GM18867 (cell line): ENCODE results near the gene ANKS1B.
A peak's percentile ranks its signal among the peaks of the same experiment; 100 is the strongest.

ENCODE experiments used
- ATAC-seq: cut with Tn5 transposase; IDR thresholded peaks from one replicate; pipeline ENCODE4 v1.9.1; 2021; ENCODE audit warnings: mild to moderate bottlenecking, moderate library complexity; ENCODE audit not compliant: unreplicated experiment

Gene ANKS1B

DNA sequence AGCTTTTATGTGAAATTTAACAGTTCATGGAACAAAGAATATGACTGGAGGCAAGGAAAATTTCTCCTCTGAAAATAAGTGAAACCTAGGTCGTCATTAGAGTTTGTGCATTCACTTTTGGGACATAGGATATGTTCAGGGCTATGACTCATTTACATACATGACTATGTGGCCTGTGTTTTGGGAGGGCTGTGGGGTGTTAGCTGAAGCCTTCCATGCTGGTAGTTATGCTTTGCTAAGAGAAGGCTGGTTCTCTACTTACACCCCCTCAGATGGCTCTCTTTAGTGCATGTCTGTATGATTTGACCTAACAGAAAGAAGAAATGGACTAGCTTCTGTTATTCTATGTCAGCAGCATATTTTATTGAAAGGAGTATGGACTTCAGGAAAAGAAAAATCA, 753.7 kb downstream of the ANKS1B start:
- no peak for ATAC-seq

DNA sequence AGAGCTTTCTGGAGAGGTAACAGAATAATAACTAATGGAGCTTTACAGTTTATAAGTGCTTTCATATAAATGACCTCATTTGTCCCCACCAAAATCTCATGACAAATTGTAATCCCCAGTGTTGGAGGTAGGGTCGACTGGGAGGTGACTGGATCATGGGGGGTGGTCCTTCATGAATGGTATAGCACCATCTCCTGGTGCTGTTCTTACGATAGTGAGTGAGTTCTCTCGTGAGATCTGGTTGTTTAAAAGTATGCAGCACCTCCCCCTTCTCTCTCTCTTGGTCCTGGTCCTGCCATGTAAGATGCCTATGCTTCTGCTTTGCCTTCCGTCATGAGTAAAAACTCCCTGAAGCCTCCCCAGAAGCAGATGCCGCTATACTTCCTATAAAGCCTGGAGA, 760.5 kb downstream of the ANKS1B start:
- ATAC-seq: no peak

DNA sequence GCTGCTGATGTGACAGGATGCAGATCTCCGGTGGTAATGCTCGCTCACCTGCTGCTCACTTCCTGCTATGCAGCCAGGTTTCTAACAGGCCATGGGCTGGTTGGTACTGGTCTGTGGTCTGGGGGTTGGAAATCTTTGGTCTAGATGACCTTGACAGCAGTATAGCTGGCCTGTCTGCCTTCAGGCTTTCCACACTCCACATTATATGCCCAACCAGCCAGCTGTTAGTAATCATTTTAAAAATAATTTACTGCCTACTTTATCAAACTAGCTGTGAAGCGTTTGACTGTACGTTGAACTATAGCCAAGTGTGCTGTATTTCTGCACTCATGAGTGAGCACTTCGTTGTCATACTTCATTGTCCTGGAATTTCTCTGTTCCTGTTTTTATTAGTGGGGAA, 761.2 kb downstream of the ANKS1B start:
- ATAC-seq: no peak

DNA sequence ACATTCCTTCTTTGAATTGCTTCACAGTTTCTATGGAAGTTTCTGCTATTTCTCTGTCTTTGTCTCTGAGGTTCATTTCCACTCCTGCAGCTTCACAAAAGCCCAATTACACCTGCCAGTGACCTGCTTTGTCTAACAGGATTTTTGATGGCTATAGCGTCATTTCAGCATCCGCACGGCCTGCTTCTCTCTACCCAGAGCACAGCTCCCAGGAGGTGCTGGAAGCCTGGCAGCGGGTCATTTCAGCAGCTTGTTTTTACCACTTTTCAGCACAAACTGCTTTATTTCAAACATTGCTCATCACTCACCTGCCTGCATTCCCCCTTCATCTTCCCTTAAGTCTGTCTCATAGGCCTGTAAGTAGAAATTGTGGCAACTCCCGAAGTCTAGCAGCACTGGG, 771.7 kb downstream of the ANKS1B start:
- ATAC-seq: no peak

DNA sequence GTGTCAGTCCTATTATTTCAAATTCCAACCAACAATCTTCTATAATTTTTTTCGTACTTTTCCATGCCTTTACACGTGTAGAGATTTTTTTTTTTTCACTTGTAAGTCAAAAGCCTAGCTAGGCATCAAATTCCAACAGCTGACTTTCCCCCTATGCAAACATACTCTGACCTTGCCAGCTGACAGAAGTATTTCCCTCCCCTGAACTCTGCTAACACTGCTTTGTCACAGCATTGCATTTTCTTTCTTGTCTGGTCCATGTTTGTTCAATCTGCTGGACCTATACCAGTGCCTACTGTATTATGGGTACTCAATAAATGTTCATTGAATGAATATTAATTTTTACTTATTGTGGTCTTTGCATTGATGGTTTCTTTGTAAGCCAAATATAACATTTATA, 772.5 kb downstream of the ANKS1B start:
- ATAC-seq: no peak

DNA sequence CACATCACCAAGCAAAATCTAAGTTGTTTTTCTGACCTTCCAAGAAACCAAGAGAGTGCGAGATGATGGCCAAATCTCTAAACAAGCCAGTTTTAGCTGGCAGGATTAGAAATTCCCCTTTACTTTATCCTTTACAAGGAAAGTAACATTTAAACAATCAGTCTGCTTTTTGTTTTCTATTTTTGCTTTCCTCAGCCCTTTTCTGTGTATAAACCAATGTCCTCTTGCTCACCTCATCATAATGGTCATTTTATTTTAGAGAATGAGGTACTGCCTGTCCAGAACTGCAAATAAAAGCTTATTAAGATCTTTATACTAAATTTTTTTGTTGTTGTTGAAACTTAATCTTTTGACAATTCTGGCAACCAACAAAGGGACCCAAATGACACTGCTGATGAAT, 779.6 kb downstream of the ANKS1B start:
- no peak for ATAC-seq

DNA sequence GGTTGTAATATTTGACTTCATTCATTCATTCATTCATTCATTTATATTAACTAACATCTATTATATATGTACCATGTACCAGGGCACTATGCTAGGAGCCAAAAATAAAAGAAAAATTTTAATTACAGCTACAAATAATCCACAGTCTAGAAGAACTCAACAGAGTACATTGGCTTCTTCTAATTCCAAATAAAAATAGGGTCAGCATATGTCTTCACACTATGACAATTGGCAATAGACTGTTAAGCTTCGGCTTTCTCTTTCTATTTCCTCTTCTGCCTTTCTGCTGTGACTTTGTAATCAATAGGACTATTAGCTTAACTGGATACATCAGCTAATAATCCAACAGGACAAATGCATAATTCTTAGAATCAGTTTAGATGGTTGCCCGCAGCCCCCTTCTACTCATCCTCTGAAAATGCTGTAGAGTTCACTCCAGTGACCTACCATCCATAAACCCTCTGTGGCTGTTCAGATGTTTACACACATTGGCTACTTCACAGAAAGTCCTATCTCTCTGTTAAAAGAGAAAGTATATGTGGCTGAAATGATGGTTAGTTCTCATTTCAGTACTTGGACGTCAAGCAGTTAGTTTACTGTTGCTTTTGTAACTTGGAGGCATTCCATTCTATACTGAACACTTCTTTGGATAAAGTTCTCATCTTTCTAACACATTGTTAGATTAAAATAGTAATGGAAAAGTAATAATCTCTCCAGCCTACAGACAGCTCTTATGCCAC, 782.7 kb downstream of the ANKS1B start:
- peak; percentile 54 for ATAC-seq

DNA sequence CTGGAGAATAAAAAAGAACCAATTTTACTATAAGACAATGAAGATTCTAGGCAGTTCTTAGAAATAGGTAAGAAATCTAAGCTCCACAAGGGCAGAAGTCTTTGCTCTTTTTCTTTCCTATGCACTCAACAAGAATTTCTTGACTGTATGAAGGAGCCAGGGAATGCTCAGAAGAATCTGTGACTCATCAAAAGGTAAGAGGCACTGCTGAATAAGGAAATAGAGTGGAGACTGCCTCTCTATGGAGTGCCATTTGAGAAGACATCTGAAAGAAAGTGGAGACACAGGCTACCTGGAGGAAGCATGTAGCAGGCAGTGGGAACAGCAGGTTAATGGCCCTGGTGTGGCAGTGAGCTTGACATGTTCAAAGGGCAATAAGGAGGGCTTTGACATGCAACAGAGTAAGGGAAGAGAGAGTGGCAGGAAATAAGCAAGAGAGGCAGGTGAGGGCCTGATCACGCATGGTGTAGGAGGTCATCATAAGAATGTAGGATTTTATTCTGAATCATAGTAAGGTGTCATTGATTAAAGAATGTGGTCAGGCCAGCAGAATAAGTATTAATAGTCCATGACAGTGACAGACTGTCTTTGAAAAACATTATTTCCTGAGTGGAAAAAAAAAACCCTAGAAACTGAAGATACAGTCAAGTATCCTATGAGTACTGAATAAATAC, 783.9 kb downstream of the ANKS1B start:
- no peak for ATAC-seq

DNA sequence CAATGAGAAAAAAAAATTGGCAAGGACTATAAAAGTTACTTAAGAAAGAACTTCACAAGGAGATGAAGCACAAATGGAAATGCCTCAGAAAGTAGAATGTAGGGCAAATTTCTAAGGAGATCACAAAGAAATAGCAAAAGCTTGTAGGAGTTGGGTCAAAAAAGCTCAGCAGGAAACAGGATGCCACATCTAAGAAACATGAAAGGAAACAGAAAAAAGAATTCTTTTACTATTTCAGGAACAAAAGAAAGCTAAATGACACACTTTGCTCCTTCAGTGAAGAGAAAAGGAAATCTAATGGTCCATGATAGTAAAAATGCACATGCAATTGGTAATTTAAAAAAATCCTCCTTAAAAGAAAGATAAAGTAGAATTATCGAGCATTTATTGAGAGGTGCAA, 789.3 kb downstream of the ANKS1B start:
- ATAC-seq: no peak

DNA sequence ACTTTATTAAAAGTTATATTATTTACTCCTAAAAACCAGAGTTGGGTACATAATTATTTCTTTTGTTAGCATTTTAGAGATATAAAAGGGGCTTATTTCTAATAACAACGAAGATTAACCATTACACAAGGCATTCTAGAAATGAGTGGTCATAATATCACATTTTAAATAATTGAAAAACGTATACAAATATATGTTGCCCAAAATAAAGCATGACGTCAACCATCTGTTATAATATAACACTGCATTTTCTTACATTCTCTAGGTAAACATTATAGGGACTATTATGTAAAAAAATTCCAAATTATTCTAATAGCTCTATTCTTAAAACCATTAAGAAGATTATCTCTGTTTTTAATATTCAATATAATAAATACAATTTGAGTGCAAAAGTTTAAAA, 792.2 kb downstream of the ANKS1B start:
- no peak for ATAC-seq

DNA sequence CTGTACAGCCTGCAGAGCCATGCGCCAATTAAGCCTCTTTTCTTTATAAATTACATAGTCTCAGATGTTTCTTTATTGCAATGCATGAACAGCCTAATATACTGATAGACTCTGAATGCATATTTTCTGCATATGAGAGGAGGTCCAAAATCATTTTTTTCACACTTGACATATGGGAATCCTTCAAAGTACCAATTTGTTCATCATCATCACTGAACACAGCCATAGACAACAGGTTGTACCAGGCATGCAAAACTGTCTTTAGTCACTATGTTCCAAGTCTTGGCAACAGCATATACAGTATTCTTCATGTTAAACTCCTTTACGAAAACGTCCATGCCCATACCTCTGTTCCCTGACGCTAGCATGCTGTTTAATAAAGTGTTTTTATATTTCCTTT, 807.9 kb downstream of the ANKS1B start:
- no peak for ATAC-seq

DNA sequence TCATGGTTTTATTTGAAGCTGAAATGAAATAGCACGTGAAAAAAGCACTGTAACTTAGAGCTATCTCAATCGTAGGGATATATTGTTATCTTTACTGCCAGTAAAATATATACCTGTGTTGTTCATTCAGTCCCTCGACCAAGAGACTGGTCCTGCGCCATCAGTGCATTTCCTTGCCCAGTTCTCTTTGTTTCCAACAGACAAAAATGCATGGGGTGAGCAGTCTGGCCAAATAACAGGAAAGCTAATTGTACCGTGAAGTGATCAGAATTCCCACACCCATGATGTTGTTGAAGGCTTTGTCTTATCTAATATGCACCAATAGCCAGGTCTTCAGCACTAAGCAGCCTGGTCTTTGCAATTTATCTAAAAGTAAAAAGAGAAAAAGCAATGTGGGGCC, 814.3 kb downstream of the ANKS1B start:
- no peak for ATAC-seq

DNA sequence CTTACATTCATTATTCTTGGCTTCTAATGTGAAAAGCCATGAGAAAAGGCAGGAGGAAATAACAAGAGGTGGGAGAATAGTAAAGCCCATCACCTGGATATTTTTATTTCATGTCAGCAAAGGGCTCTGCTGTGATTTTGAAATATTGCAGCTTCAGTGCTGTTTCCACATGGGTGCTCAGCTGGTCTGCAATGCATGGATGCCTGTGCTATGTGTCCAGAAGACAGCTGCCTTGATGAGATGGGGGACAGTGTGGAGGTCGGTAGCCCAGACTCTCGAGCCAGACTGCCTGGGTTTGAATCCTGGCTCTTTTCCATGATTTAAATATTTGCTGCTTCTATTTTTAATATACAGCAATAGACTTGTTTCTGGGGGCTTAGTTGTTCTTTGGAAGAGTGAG, 814.7 kb downstream of the ANKS1B start:
- ATAC-seq: no peak

DNA sequence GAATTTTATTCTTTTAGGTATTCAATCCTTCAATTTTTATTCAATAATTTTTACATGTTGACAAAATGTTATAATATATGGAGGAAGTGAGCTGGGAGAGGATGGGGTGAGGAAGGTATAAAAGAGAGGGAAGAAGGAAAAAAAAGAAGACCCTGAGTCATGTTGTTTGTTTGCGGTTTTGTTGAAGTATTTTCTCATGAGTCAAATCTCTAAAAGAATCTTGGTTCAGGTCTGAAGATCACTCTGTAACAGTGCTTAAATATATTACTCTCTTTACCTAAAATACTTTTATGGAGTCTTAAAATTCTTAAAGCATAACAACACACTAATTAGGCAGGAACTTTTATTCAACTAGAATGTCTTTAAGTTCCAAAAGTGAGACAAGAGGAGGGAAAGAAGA, 826.8 kb downstream of the ANKS1B start:
- no peak for ATAC-seq

DNA sequence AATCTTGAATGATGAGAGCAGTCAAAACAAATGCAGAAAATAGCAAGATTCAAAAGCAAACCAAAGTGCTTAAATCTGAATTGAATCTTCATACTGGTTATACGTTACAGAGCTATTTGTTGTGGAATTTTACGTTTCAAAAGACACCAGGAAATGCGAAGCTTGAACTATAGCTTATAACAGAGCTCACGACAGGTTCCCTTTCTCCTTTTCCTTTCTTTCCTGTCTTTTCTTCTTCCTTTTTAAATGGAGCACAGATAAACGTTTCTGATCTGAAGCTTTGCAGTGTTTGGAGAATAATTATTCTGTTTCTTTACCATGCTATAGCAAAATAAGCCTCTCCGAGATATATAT, 829.8 kb downstream of the ANKS1B start:
- no peak for ATAC-seq

DNA sequence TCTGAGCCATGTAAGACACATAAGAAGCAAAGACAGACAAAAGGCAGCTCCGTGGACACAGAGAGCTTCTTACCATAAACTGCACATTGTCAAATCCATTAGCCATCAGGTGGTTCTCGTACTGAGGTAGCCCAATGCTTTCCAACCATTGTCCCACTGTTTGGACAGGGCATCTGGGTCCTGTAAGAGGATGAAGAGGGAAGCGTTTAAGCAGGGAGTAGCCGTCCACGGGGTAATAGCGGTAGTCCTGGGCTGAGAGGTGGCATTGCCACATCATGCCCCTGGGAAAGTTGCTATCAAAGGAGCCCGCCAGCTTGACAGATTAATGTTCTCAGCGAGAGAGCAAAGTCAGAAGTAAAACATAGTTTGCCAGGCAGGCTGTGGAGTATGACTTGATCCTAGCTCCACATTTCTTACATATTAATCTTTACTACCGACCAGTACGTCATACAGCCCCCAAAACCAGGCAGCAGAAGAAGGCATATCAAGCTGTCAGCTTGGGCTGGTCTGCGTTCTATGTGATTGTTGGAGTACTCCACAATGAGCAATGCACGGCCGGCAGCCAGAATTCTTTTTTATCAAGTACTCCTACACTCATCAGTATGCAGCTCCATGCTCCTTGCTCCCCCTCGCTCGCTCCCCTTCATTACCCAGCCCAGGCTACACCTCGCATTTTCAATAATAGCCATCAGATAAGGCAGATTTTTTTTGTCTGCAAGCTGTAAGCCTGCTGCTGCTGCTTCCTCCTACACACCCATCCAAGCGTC, 830.3 kb downstream of the ANKS1B start:
- ATAC-seq: no peak

DNA sequence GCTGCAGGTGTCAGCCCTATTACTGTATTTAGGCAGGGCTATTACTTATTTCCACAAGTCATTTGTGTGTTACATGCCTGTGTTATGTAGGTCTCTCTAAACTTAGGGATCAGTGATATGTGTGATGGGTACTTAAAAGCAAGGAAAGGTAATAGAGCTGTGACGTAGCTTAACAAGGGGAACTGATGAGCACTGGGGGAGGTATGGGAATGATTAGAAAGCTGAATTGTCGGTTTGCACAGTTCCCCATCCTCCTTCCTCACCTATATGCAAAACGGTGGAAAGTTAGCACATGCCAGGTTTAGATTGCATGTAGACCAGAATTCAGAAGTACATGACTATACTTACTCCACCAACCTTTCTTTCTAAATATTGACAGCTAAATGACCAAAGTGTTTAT, 831.4 kb downstream of the ANKS1B start:
- ATAC-seq: no peak

DNA sequence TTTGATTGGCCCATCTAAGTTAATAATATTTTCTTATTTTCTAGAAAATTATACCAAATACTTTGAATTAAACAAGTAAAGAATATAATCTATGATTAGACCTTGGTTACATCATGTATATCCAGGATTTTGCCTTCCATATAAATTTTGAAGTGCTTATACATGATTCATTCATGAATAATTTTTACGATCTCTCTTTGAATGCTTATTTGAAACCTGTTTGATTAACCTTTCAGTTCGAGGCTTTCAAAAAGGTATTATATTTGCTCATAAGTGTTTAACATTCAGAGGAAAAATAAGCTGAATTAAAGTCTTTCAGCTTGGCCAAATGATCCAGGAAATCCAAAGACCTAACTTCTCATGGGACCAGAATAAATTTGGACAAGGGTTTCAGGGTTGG, 832.4 kb downstream of the ANKS1B start:
- ATAC-seq: no peak

DNA sequence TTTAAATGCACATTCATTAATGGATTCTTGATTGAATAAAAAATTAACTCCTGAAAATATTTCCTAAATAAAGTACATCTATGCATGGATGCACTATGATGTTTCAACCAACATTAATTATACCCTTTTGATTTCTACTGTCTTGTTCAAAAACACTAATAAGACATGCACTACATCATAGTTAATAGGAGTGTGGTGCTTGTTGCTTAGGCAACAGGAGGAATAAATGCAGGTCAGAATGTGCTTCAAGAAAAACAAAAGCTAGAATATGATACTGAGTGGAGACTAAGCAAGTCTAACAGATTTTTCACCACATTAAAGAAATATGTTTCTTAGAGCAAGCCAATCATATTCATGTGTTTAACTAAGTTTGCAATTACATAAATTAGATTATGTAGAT, 833.0 kb downstream of the ANKS1B start:
- no peak for ATAC-seq

DNA sequence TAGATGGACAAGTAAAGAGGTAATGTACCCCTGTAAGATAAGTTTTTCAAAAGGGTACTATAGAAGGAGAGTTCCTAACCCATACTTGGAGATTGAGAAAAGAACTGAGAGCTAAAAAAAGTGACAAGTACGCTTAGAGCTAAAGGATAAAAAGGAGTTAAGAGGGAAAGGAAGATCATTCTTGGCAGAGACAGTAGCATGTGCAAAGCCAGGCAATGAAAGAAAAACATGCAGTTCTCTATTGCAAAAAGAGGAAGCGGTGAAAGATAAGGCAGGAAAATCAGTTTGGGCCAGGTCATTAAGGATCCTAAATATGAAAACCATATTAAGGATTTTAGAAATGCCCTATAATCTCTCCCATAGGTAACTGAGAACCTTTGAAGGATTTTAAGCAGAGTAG, 837.6 kb downstream of the ANKS1B start:
- no peak for ATAC-seq

DNA sequence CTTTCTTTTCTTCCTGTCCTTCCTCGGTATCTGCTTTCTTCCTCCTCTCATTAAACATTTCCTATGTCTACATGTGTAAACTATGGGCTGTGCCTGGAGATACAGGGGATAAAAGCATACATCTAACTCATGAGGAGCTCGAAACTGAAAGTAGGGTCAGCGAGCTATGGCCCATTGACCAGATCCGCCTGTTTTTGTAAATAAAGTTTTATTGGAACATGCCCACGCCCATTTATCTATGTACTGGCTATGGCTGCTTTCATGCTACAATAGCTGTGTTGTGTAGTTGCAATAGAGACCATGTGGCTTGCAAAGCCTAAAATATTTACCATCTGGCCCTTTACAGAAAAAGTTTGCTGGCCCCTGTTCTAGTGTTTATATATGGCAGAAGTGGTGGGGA, 838.0 kb downstream of the ANKS1B start:
- no peak for ATAC-seq

DNA sequence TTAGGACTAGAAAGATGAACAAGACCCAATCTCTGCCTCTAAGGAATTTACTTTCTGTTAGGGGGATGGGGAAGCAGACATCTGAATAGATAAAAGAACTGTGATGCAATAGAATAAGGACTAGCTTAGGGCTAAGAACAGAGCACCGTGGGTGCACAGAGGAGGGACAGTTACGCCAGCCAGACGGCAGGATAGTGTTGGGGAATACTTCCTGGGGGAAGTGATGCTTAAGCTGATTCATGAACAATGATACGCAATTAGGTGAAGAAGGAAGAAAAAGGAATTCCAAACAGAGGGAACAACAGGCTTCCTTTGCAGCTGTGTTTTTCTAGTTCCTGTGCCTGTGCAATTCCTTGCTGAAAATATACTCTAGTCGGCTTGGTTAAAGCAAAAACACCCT, 838.6 kb downstream of the ANKS1B start:
- no peak for ATAC-seq
